HUES64 (cell line): ENCODE measurements around the gene KIAA1671.

Source experiments
- H3K27ac ChIP-seq: 2 replicates; pipeline ENCODE4 v1.7.0; 2013; ENCODE audit warnings: low read depth, low read length, inconsistent platforms
- H3K27me3 ChIP-seq: 2 replicates; pipeline ENCODE4 v1.6.1; 2013; ENCODE audit warnings: mild to moderate bottlenecking, low read length; ENCODE audit not compliant: insufficient read depth
- H3K36me3 ChIP-seq: 2 replicates; pipeline ENCODE4 v1.6.1; 2013; ENCODE audit warnings: mild to moderate bottlenecking, low read length; ENCODE audit not compliant: insufficient read depth
- H3K4me1 ChIP-seq: 2 replicates; pipeline ENCODE4 v1.6.1; 2013; ENCODE audit warnings: mild to moderate bottlenecking, low read length, moderate library complexity; ENCODE audit not compliant: insufficient read depth
- H3K4me3 ChIP-seq: 2 replicates; pipeline ENCODE4 v1.5.1; 2013; ENCODE audit warnings: mild to moderate bottlenecking, low read length, moderate library complexity
- H3K9ac ChIP-seq: 2 replicates; pipeline ENCODE4 v1.6.1; 2013; ENCODE audit warnings: mild to moderate bottlenecking, low read depth, low read length
- H3K9me3 ChIP-seq: 2 replicates; pipeline ENCODE4 v1.6.1; 2013; ENCODE audit warnings: low read depth, low read length; ENCODE audit not compliant: insufficient read depth
- WGBS: fragments of 150-250, 120-280 bp; methylation state at CpG from one replicate; pipeline ENCODE4 v1.1.7; 2013; ENCODE audit warnings: missing lambda C conversion rate; 5-methylcytosine and 5-hydroxymethylcytosine counted together

KIAA1671 gene

DNA sequence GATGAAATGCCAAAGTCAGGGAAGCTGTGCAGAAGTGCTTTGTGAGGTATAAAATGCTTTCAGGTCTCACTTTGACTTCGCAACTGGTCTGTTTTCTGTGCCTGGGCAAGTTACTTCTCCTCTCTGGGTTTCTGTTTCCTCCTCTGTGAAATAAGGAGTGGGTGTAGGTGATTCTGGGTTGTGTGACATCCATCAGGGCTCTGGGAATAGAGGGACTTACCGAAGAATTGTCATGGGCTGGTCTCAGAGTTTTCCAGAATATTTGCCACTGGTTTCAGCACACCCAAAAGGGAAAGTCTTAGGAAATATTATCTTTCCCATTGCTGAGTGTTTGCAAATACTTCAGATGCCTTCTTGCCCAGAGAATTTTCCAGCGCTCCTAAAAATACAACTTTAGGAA is 118.4 kb downstream of the KIAA1671 start:
- H3K27ac ChIP-seq, result no peak overlapping the region

DNA sequence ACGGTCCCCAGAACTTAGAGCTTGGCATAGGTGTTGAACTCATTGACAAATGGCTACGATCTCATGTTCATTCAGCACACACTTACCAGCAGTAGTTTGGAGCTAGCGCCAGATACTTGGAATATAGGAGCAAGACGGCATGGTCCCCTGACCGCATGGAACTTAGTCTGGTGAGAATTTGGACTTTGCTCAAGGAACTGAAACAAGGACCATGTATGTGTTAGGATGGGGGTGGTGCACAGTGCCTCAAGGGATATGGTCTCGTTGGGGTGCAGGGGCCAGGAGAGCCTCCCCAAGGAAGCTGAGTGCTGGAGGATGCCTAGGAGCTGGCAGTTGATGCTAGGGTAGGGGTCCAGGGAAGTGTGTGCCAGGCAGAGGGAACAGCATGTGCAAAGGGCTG is 119.2 kb downstream of the KIAA1671 start:
- Histone ChIP-seq H3K9me3 (no peaks in the 10 kb centered on the region), H3K4me1 (no peaks in the 10 kb centered on the region), H3K27me3 (no peaks in the 10 kb centered on the region), H3K9ac (no peak overlapping the region), H3K36me3 (no peaks in the 10 kb centered on the region), H3K4me3 (no peak overlapping the region), H3K27ac (no peak overlapping the region)
- whole genome bisulfite sequencing, result 95% methylated on average over 6 of the region's 6 CpGs

More for the DNA sequence above, 118.4 kb downstream of the KIAA1671 start:
- no peaks in the 10 kb centered on the region for H3K9me3 ChIP-seq
- no peak overlapping the region for H3K9ac ChIP-seq
- WGBS, result 96% methylated on average over 3 of the region's 3 CpGs
- H3K4me3 ChIP-seq, result no peak overlapping the region
- H3K36me3 ChIP-seq, result no peaks in the 10 kb centered on the region
- H3K27me3 ChIP-seq, result no peaks in the 10 kb centered on the region
- no peaks in the 10 kb centered on the region for H3K4me1 ChIP-seq

DNA sequence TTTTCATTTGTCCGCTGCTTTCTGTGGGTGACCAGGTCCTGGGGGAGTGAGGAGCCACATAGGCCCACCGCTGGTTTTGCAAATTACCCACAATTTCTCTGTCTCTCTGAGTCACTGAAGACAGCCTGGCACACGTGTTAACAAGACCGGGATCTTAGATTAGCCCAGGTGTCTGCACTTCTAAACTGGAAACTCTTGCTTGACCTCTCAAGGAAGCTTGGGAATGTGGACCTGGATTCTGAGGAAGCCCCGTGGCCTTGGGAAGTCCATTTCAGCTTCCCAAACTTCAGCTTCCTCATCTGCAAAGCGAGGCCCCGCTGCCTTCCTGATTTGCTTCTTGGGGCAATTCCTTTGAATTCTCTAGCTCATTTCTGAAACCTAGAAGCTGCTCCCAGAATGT is 119.9 kb downstream of the KIAA1671 start:
- no peak overlapping the region for H3K27ac ChIP-seq
- H3K36me3 ChIP-seq, result no peaks in the 10 kb centered on the region
- no peak overlapping the region for H3K9ac ChIP-seq
- H3K4me3 ChIP-seq, result no peak overlapping the region
- WGBS, result 93% methylated on average over 7 of the region's 7 CpGs
- H3K4me1 ChIP-seq, result no peaks in the 10 kb centered on the region
- H3K9me3 ChIP-seq, result no peaks in the 10 kb centered on the region
- H3K27me3 ChIP-seq, result no peaks in the 10 kb centered on the region

DNA sequence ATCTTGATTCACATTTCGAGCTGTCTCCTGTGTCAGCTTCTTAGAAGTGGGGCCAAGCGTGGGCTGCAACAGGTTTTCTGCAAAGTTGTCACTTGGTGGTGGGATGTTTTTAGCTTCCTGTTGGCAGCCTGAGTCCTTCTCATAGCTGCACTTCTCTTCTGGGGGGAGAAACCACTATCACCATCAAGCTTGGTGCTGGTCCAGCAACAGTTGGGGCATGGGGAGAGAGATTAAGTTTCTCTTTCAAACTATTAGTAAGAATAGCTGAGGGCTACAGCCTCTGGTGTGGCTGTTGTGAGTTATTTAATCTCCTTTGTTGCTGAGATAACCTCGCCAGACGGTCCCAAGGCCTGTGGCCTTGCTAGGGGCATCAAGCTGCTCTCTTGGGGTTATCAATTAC is 123.8 kb downstream of the KIAA1671 start:
- Histone ChIP-seq H3K36me3 (no peaks in the 10 kb centered on the region), H3K4me1 (no peaks in the 10 kb centered on the region), H3K27ac (no peak overlapping the region), H3K27me3 (no peaks in the 10 kb centered on the region), H3K4me3 (no peak overlapping the region), H3K9ac (no peak overlapping the region), H3K9me3 (no peaks in the 10 kb centered on the region)
- WGBS, result 84% methylated on average over 4 of the region's 4 CpGs

DNA sequence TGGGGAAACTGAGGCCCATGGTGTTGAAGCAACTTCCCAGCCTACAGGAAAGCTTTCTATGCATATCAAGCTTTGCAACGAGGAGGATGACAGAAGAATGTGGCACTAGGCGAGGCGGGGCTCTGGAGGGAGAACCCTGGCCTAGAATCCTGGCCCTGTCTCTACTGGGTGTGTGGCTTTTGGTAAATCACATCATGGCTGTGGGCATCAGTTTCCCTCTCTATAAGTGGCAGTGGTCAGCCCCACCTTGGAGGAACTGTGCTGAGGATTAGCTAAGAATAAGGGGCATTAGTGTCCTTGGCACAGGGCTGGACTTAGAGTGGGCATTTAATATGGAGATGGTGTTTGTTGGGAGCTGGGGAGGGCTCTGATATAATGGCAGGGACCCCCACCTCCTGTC is 124.5 kb downstream of the KIAA1671 start:
- Histone ChIP-seq H3K9me3 (no peaks in the 10 kb centered on the region), H3K27ac (no peak overlapping the region), H3K4me1 (no peaks in the 10 kb centered on the region), H3K9ac (no peak overlapping the region), H3K4me3 (no peak overlapping the region), H3K36me3 (no peaks in the 10 kb centered on the region), H3K27me3 (no peaks in the 10 kb centered on the region)
- WGBS, result 89% methylated on average over 3 of the region's 3 CpGs

DNA sequence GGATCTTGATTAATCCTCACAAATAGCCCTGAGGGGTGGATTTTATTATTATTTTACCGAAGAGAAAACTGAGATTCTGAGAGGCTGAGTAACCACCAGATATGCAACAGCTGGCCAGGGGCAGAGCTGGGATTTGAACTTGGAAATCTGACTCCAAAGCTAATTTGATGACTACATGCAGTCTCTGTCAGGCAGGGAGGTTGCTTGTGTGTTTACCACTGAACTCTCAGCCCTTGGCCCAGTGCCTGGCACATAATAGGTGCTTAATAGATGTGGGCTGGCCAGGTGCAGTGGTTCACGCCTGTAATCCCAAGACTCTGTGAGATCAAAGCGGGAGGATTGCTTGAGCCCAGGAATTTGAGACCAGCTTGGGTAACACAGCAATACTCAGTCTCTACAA is 125.4 kb downstream of the KIAA1671 start:
- 90% methylated on average over 3 of the region's 3 CpGs for WGBS
- Histone ChIP-seq H3K4me3 (no peak overlapping the region), H3K9ac (no peak overlapping the region), H3K4me1 (no peaks in the 10 kb centered on the region), H3K27ac (no peak overlapping the region), H3K36me3 (no peaks in the 10 kb centered on the region), H3K9me3 (no peaks in the 10 kb centered on the region), H3K27me3 (no peaks in the 10 kb centered on the region)

DNA sequence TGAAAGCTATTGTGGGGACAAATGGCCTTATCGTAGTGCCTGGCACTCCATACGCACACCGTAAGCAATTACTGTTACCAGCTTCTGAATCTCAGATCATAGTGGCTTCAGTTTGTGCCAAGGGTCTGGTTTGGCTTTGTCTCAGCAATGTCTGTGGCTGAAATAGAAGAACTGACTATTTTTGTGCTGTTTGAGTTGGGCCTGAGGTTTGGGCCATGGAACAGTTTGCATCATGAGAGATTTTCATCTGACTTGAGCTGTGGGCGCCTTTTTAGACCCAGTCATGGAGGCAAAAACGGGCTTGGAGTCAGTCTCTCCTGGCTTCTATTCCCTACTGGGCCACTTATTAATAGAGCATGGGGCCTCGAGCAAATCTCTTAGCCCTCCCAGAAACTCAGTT is 126.1 kb downstream of the KIAA1671 start:
- WGBS, result 93% methylated on average over 6 of the region's 6 CpGs
- H3K4me3 ChIP-seq, result no peak overlapping the region
- H3K9me3 ChIP-seq, result no peaks in the 10 kb centered on the region
- no peaks in the 10 kb centered on the region for H3K4me1 ChIP-seq
- H3K27me3 ChIP-seq, result no peaks in the 10 kb centered on the region
- no peak overlapping the region for H3K27ac ChIP-seq
- no peak overlapping the region for H3K9ac ChIP-seq
- H3K36me3 ChIP-seq, result no peaks in the 10 kb centered on the region

DNA sequence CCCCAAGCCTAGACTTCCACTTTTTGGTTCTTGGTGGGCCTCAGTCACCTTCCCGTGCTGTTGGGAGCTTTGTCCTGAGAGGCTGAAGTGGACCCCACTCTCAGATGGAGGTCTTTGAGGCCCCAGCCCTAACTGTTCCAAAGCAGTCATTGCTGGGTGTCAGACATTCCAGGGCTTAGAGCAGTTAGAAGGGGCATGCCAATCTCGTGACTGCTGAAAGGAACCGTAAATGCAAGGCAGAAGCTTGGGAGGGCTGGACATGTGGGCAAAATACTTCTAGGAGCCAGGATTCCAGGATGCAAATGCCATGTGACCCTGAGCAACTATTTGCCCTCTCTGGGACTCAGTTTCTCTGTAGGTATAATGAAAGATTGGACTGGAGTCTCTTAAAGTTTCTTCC is 128.3 kb downstream of the KIAA1671 start:
- Histone ChIP-seq H3K4me3 (no peak overlapping the region), H3K27ac (no peak overlapping the region), H3K4me1 (no peaks in the 10 kb centered on the region), H3K9ac (no peak overlapping the region), H3K27me3 (no peaks in the 10 kb centered on the region), H3K36me3 (no peaks in the 10 kb centered on the region), H3K9me3 (no peaks in the 10 kb centered on the region)
- WGBS, result 84% methylated on average over 3 of the region's 3 CpGs

DNA sequence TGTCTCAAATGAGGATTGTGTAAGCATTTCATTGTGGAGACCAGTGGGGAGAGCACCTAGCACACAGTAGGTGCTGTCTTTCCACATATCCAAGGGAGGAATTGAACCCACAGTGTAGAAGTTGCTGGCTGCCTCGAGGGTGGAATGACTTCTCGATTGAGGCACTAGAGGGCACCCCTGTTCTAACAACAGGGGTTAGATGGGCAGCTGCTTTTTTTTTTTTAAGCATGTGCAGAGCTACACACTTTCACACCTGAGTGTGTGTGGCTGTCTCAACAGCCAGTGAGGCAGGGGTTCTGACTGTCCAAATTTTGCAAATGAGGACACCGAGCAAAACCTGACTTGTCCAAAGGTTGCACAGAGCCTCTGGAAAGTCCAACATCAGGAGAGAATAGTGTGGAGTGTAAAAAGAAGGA is 128.9 kb downstream of the KIAA1671 start:
- Histone ChIP-seq H3K4me3 (no peak overlapping the region), H3K9me3 (no peaks in the 10 kb centered on the region), H3K4me1 (no peaks in the 10 kb centered on the region), H3K27ac (no peak overlapping the region), H3K36me3 (no peaks in the 10 kb centered on the region), H3K27me3 (no peaks in the 10 kb centered on the region), H3K9ac (no peak overlapping the region)
- WGBS, result 58% methylated on average over 3 of the region's 3 CpGs

DNA sequence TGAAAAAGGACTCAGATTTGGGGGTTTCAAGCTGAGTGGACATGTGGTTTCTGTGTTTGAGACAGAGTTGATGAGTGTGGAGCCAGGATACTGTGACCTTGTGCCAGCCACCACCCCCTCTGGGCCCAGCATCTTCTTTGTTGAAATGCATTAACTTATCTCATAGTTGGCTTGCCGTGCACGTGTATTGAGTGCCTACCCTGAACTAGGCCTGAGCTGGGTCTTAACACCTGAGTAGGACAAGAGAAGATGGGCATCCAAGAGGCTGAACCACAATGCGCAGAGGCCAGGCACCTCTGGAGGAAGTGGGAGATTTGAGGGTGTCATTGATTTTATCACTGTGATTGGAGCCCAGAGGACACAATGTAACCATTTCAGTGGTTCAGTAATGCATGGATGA is 129.6 kb downstream of the KIAA1671 start:
- Histone ChIP-seq H3K4me1 (no peaks in the 10 kb centered on the region), H3K27ac (no peak overlapping the region), H3K9me3 (no peaks in the 10 kb centered on the region), H3K4me3 (no peak overlapping the region), H3K27me3 (no peaks in the 10 kb centered on the region), H3K36me3 (no peaks in the 10 kb centered on the region), H3K9ac (no peak overlapping the region)
- 93% methylated on average over 3 of the region's 3 CpGs for WGBS

DNA sequence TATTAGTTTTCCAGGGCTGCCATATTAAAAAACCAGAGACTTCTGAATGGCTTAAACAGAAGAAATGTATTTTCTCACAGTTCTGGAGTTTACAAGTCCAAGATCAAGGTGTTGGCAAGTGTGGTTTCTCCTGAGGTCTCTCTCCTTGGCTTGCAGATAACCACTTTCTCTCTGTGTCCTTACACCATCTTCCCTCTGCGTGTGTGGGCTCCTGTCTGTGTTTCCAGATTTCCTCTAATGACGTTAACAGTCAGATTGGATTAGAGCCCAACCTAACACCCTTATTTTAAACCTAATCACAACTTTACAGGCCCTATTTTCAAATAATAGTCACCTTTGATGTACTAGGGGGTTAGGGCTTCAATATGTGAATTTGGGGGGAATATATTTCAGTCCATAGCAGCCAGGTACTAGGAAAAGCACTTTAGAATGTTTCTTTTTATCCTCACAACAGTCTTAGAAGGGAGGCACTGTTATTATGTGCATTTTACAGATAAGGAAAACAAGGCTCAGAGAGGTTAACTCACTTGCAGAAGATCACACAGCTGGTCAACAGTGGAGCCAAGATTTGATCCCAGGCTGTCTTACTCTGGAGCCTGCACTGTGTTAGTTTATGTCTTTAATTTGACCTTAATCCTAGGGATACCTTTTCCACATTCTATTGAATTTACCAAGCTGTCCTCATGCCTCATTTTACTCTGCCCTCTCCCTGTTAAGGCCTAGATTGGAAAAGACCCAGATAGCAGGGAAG is 130.7 kb downstream of the KIAA1671 start:
- Histone ChIP-seq H3K36me3 (no peaks in the 10 kb centered on the region), H3K9ac (no peak overlapping the region), H3K27me3 (no peaks in the 10 kb centered on the region), H3K9me3 (no peaks in the 10 kb centered on the region), H3K4me1 (no peaks in the 10 kb centered on the region), H3K27ac (no peak overlapping the region), H3K4me3 (no peak overlapping the region)
- 85% methylated on average over 2 of the region's 2 CpGs for WGBS

DNA sequence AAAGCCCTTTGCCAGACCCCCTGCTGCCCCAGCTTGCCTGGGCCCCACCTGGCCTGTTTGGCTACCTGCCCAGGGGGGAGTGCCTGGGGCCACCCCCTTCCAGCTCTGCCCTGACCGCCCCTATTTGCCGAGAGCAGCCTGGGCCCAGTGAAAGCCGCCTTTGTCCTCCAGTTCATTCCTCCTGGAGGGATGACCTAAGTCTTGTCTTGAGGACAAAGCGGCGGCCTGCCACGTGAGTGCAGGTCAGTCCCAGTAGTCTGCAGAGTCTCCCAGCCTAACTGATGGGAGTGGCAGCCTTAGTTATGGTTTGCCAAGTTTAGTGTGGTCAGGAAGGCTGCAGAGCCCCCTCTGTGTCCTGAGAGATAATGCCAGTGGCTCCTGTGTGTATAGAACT is 131.3 kb downstream of the KIAA1671 start:
- 85% methylated on average over 6 of the region's 6 CpGs for WGBS
- Histone ChIP-seq H3K36me3 (no peaks in the 10 kb centered on the region), H3K27me3 (no peaks in the 10 kb centered on the region), H3K4me1 (no peaks in the 10 kb centered on the region), H3K27ac (no peak overlapping the region), H3K9ac (no peak overlapping the region), H3K4me3 (no peak overlapping the region), H3K9me3 (no peaks in the 10 kb centered on the region)
